Breast epithelium (tissue), 3 donors: ENCODE data around the gene KIF6.

Experiments used
- CTCF ChIP-seq, 3 donors: fragments of 450-650 bp; IDR thresholded peaks; one replicate each; pipeline ENCODE4 v1.5.1; 2016 to 2017; ENCODE audit warnings: antibody characterized with exemption in 3 of 3, mild to moderate bottlenecking in 3 of 3, moderate library complexity in 3 of 3
- POLR2A ChIP-seq: fragments of 450-650 bp; IDR thresholded peaks from one replicate; pipeline ENCODE4 v1.6.1; 2016; ENCODE audit warnings: antibody characterized with exemption, mild to moderate bottlenecking, moderate library complexity
- POLR2AphosphoS5 ChIP-seq, 3 donors: sonication (generic); formaldehyde crosslinking; IDR thresholded peaks; one replicate each; pipeline ENCODE4 v1.6.1; 2017; ENCODE audit warnings: antibody characterized with exemption in 3 of 3

GRCh38 chr6:39608652-39609345 lies 116.4 kb downstream of the KIF6 start:
- TF ChIP-seq POLR2A (no peak), CTCF (IDR thresholded peaks at IDR 0.05) (no peak), POLR2AphosphoS5 (IDR thresholded peaks at IDR 0.05) (no peak)
